ENCODE results near the gene RNF220. TPM values are rescaled to one million over a fixed set of nuclear protein-coding genes. Genes with fewer than 3 reads are reported as not detected.

Gene RNF220
- total and polyA plus RNA-seq, 9 of the 15 experiments (the other 6 are each of a cell fraction or from before 2014, with no cell fraction given) = 5.1 to 117 (median 66.9) TPM

GRCh38 chr1:44460107-44460882 is 55.2 kb downstream of the RNF220 start:
- Histone ChIP-seq H3K36me3 (ENCODE audit: control insufficient read depth, insufficient read depth, low read length) (no peaks in the 10 kb centered on the region), H3K9me1 (ENCODE audit: control insufficient read depth, insufficient read depth, low read length) (no peaks in the 10 kb centered on the region), H3K4me1 (replicated peaks in 1 of 2; ENCODE audit: control insufficient read depth in 2 of 2, insufficient read depth in 2 of 2, low read length in 2 of 2) (no peaks in the 10 kb centered on the region), H3K9ac (ENCODE audit: insufficient read depth in 1 of 2, low read depth in 2 of 2, low read length in 2 of 2) (no peak overlapping the region), H3K9me3 (replicated peaks; ENCODE audit: control insufficient read depth, insufficient read depth, low read depth, low read length) (no peaks in the 10 kb centered on the region), H2AFZ (ENCODE audit: low read depth, low read length) (no peak overlapping the region), H3K27ac (ENCODE audit: extremely low read depth, low read depth, low read length) (no peak overlapping the region), H3K79me2 (ENCODE audit: control insufficient read depth, insufficient read depth, low read length) (no peaks in the 10 kb centered on the region), H4K20me1 (replicated peaks; ENCODE audit: control insufficient read depth, insufficient read depth, low read length) (no peaks in the 10 kb centered on the region), H3K27me3 (ENCODE audit: control insufficient read depth in 2 of 2, insufficient read depth in 2 of 2, low read length in 2 of 2) (peaks cover 27% of the 10 kb centered on the region in 2 experiments), H3K4me2 (ENCODE audit: insufficient read depth, low read length) (no peak overlapping the region), H3K4me3 (no peak overlapping the region)
- CTCF ChIA-PET (ENCODE audit: low intra/inter-chr PET ratio) = no interaction called here
- POLR2A ChIA-PET = interaction anchor here (1.2 kb wide), 1 partner anchor 11 kb away, joined by 3 read pairs; no protein-coding TSS in a partner anchor
- ATAC-seq (no peak), FAIRE-seq (no peak), DNase-seq (ENCODE audit: extremely low read depth in 1 of 4, low spot score in 3 of 4) (no peak)
- WGBS (ENCODE audit: insufficient coverage, low coverage, missing lambda C conversion rate) = 2% methylated on average over 12 of the region's 12 CpGs
- no TSS peak for BruUV-seq (replicated peaks)
- no peak for TF ChIP-seq NRF1 (conservative IDR thresholded peaks at IDR 0.05 in 1 of 2, IDR thresholded peaks at IDR 0.05 in 1 of 2)
- no peak for TF ChIP-seq KDM2B (CRISPR knock-in tag; IDR thresholded peaks at IDR 0.05)
- no peak for TF ChIP-seq ZNF740 (CRISPR knock-in tag; IDR thresholded peaks at IDR 0.05)
- TF ChIP-seq ZNF740 (tag; IDR thresholded peaks at IDR 0.05) = no peak
- TF ChIP-seq ILK (tag; IDR thresholded peaks at IDR 0.05; ENCODE audit: borderline replicate concordance, low read depth) = no peak
- no peak for TF ChIP-seq HCFC1 (IDR thresholded peaks at IDR 0.05; ENCODE audit: low read depth, low read length)
- TF ChIP-seq HDAC6 (IDR thresholded peaks at IDR 0.05; ENCODE audit: low read depth, low read length) = no peak
- TF ChIP-seq ZNF584 (CRISPR knock-in tag; IDR thresholded peaks at IDR 0.05; ENCODE audit: low read depth) = no peak
- no peak for TF ChIP-seq ZNF184 (CRISPR knock-in tag; IDR thresholded peaks at IDR 0.05)
- TF ChIP-seq THRAP3 (IDR thresholded peaks at IDR 0.05; ENCODE audit: borderline replicate concordance) = no peak
- TF ChIP-seq, protein P1, sequence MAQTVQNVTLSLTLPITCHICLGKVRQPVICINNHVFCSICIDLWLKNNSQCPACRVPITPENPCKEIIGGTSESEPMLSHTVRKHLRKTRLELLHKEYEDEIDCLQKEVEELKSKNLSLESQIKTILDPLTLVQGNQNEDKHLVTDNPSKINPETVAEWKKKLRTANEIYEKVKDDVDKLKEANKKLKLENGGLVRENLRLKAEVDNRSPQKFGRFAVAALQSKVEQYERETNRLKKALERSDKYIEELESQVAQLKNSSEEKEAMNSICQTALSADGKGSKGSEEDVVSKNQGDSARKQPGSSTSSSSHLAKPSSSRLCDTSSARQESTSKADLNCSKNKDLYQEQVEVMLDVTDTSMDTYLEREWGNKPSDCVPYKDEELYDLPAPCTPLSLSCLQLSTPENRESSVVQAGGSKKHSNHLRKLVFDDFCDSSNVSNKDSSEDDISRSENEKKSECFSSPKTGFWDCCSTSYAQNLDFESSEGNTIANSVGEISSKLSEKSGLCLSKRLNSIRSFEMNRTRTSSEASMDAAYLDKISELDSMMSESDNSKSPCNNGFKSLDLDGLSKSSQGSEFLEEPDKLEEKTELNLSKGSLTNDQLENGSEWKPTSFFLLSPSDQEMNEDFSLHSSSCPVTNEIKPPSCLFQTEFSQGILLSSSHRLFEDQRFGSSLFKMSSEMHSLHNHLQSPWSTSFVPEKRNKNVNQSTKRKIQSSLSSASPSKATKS (CRISPR knock-in tag; IDR thresholded peaks at IDR 0.05) = no peak
- TF ChIP-seq, protein P2, sequence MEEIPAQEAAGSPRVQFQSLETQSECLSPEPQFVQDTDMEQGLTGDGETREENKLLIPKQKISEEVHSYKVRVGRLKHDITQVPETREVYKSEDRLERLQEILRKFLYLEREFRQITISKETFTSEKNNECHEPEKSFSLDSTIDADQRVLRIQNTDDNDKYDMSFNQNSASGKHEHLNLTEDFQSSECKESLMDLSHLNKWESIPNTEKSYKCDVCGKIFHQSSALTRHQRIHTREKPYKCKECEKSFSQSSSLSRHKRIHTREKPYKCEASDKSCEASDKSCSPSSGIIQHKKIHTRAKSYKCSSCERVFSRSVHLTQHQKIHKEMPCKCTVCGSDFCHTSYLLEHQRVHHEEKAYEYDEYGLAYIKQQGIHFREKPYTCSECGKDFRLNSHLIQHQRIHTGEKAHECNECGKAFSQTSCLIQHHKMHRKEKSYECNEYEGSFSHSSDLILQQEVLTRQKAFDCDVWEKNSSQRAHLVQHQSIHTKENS (CRISPR knock-in tag; IDR thresholded peaks at IDR 0.05) = no peak
- TF ChIP-seq PKNOX1 (IDR thresholded peaks at IDR 0.05) = no peak
- TF ChIP-seq TRIM28 (IDR thresholded peaks at IDR 0.05) = no peak
- no peak for TF ChIP-seq TCF7L2 (IDR thresholded peaks at IDR 0.05; ENCODE audit: low read depth, low read length)
- TF ChIP-seq ZNF23 (CRISPR knock-in tag; IDR thresholded peaks at IDR 0.05) = no peak
- TF ChIP-seq EWSR1 (IDR thresholded peaks at IDR 0.05; ENCODE audit: borderline replicate concordance, low read depth, partially characterized antibody) = no peak
- in situ Hi-C loops (cut with MboI) = no loop called here
- intact Hi-C loops (cut with micrococcal nuclease) = no loop called here

Data from K562 (cell line).